ENCODE results near the gene ANO6. TPM values are rescaled to one million over a fixed set of nuclear protein-coding genes. Genes with fewer than 3 reads are reported as not detected.
"Not testable (repeated sequence)": the region's sequence is repeated elsewhere in the genome, so short reads cannot be mapped to it uniquely, and the experiment has no call there.

Gene ANO6
- total RNA-seq, 1 donor from 2014 or later = 91.4 TPM

DNA sequence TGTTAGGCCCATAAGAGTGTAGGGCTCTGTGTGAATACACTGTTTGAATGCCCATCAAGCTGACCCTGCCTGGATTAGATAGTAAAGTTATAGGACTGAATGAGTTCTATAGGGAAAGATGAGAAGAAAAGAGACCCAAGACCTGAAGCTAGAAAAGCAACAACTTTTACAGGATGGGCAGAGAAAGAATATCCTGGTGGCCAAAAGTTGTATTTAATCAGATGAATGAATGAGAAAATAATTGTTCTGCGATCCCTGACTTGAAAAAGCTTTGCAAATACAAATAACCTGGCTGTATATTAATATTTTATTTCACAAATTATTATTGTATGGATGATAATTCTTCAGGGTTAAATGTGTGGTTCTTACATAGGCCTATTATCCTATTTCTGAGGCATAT is 2.8 kb upstream of the ANO6 start:
- DNase-seq (ENCODE audit: low spot score) = no peak

DNA sequence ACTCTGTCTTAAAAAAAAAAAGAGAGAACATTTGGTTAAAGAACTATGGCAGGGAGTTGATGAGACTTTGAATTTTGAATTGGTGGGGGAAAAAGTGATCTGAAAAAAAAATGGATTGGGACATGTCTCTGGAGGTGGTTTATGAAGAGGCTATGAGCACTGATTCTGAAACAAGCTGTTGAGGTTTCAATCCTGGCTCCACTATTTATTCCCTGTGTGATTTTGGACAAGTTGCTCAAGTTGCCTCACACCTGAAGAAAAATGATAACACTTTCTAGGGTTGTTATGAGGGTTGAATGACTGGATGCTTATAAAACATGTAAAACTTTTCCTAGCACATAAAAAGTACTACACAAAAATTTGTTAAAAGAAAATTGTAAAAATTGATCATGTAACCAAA is 1.8 kb upstream of the ANO6 start:
- no peak for DNase-seq (ENCODE audit: low spot score)

DNA sequence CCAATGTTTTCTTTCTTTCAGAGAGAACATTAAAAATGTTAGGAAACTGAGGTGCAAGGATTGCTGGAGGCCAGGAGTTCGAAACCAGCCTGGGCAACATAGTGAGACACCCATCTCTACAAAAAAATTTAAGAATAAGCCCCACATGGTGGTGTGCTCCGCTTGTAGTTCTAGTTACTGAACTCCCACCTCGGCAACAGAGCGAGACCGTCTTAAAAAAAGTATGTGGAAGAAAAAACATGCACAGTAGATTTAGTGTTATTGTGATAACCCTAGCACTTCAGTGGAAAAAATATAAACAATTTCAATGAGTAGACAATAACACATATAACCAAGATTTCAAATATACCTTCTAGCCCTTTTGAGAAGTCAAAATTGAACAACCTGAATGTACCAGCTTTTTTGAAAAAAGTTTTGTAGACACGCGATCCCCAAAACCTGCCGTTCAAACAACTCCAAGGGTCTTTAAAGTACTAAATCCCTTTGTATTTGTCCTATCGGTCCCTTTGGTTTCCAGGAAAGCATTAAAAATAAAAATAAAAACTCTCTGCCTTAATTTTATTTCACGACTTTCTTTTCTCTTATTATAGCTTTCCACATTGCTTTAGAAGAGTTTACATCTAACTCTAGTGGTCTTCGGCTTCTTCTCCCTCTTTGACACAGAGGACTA is 1.0 kb upstream of the ANO6 start:
- DNase-seq (ENCODE audit: low spot score) = no peak

DNA sequence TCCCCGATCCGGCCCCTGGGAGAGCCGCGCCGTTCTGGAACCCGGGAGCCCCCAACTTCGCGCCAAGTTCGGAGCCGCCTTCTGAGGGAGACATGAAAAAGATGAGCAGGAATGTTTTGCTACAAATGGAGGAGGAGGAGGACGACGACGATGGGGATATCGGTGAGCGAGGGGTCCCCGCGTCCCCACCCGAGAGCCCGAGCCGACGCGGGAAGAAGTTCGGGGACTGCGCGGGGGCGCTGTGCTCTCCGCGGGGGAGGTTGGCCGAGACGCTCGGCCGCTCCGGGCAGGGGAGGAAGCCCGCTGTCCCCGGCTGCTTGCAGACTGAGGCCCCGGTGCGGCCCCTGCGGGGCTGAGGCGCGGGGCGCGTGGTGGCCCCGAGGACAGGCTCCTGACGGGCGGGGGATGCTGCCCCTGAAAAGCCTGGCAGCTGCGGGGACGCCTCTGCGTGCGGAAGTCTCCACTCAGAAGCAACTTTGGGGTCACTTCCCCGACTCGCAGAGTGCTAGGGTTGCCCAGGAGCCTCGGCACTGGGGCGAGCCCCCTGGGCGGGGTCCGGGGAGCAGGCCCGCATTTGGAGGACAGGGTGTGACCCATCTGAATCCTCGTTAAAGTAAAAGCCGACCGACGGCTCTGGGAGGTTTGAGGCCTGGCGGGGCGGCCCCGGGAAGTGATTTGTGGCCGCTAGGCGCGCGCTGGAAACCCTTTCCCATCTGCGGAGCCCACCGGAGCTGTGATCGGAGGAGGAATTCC is 511 bp downstream of the ANO6 start:
- DNase-seq (ENCODE audit: low spot score) = peak; percentile 39

DNA sequence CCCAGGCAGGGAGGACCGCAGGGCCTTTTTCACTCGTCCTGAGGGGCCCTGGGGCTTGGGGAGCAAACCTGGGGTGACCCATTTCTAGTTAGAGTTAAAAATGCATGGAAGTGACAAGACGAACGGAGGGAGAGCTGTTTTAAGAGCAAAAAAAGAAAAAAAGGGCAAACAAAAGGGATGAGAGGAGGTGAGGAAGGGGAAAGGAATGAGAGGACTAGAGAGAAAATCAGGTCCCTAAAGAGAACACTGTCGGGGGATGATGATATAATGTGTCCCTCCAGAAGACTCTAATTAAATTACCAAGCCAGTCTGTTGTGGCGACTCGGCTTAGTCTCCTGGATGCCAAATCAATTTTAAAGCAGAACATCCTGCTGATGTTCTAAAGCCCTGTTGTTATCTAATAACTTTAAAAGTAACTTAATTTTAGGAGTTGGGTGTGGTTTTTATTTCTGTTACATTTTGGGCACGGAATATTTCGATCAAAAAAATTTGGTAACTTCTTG is 1.1 kb downstream of the ANO6 start:
- DNase-seq (ENCODE audit: low spot score) = no peak

DNA sequence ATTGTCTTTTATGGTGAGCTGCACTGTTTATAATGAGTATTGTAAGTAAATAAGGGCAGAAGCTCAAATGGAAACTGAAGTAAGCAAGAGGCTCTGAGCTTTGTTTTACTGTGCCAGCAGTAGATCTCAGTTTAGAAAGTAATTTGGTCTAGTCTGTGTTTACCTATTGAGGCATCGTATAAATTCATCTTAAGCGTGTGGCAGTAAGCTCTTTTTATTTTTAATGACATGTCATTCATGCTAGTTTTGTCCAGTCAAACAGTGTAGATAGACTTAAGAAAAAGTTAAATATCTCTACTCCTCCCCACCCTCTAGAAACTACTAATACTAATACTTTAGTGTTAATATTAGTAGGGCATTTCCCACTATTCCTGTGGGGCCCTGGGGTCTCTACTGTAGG is 2.0 kb downstream of the ANO6 start:
- no peak for DNase-seq (ENCODE audit: low spot score)

DNA sequence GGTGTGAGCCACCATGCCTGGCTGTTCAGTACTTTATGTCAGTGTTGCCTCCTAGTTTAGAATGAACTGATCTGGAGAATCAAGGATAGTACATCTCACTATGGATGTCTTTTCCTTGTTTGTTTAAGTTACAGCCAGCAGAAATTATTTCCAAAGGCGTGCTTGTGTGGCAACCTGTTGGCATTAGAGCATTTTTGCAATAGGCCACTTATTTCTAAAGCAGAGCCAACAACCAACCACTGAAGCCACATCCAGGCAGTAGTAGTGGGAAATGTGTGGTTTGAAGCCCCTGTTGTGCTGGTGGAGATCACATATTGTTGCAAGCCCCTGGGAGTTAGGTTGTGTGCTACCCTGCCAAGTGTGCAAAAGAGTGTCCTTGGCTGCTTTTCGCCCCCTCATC is 3.7 kb downstream of the ANO6 start:
- no peak for DNase-seq (ENCODE audit: low spot score)

DNA sequence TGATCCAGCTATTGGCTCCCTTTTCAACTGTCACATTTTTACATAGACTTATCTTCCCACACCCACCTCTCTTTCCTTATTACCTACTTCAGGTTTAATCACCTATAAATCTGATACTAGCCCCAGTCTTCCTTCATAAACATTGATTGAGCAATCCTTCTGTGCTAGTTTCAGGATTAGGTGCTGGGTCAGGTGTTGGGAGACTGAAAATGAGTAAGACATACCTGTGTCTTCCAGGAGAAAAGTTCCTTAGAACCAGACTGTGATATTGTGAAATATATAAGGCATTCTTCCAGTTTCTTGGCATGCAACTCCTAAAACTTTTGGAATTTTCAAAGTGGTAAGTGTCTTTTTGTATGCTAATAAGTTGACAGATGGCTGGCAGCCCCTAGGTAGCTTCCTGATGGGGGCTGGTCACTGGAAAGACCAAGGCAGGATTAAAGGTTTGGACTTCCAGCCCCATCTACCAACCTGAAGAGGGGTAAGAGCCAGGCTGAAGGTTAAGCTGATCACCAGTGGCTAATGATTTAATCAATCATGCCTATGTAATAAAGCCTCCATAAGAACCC is 4.6 kb downstream of the ANO6 start:
- no peak for DNase-seq (ENCODE audit: low spot score)

DNA sequence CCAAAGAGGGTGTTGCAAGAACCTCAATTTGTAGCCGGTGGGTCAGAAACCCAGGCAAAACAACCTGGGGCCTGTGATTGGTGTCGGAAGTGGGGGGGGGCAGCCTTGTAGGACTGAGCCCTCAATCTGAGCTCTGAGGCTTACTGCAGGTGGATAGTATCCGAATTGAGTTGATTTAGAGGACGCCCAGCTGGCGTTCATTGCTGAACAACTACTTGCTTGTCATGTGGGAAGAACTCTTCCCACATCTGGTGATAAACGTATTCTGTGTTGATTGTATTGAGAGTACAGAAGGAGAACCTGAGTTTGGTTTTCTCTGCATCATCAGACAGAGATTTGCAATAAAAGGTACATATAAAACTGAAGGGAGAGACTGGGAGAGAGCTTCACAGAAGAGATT is 5.1 kb downstream of the ANO6 start:
- no peak for DNase-seq (ENCODE audit: low spot score)

DNA sequence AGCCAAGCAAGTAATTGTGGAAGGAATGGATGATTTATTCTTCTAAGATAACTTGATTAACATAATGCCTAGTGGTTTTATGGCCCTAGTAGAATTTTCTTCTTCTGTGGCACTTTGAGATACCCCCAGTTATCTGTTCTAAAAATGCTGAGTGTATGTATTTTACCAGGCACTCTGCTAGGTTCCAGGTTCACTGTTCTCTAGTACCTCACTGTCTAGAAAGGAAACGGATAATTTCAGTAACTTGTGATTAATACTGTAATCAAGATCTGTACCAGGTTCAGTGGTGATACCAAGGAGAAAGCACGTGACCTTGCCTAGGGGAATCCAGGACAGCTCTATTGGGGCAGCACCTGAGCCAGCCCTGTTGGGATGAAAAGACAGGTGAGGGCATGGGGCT is 8.0 kb downstream of the ANO6 start:
- no peak for DNase-seq (ENCODE audit: low spot score)

DNA sequence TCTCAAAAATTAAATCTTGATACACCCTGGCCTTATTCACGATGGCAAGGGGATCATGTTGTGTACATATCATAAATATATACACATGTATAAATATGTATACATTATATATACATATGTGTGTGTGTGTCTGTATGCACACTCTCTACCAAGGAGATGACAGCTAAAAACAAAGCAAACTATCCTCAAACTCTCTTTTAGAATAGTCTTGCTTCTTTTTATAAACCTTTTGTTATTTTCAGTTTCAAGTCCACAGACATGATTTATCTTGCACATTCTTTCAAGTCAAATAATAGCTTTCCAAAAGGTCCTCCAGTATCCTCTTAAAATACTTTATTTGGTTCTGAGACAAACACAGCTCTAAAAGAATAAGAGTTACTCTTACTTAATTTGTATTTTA is 8.4 kb downstream of the ANO6 start:
- no peak for DNase-seq (ENCODE audit: low spot score)

DNA sequence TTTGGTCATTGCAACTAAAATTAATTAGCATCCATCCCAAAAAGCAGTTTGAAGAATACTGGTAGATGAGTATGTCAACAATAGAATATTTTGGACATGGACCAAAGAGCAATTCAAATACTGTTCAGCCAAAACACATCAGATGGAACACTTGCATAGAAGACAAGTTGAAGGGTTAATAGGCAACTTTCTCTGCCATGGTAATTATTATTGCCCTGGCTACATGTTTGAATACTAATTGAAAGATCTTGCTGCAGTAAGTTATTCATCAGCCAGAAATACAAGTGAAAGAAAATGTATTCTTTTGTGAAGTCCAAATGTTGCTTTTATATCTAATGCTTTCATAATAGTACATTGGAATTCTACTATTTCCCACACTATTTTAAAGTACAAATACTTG is 10.1 kb downstream of the ANO6 start:
- DNase-seq (ENCODE audit: low spot score) = no peak

DNA sequence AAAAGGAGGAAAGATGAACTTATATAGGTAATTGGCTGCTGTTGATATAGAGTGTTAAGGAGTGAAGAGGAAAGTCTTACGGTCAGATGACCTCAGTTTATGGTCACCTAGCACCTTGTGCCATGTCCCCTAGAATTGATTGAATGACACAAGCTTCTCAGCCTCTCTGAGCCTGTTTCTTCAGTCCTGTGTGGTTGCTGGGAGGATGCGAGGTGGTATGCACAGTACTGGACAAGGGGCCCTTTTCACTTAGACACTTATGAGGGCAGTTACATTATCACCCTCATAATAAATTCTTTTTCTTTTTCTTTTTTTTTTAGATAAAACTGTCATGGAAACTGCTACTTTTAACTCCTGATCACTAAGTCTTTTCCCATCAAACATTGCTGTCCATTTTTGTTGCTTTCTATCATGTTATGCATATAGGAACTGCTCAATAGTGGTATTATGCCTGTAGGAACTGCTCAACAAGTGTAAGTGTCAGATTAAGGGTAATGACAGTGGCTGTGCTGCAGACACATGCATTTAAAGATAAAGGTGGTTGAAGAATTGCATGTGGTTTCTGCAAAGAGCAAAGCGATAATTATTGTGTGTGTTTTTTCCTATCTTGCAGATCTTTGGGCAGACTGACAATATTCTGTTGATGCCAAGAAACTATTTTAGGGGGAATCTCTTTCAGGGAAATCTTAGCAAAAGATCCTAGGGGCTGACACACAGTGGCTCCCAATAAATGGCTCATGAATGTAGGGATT is 11.6 kb downstream of the ANO6 start:
- no peak for DNase-seq (ENCODE audit: low spot score)

DNA sequence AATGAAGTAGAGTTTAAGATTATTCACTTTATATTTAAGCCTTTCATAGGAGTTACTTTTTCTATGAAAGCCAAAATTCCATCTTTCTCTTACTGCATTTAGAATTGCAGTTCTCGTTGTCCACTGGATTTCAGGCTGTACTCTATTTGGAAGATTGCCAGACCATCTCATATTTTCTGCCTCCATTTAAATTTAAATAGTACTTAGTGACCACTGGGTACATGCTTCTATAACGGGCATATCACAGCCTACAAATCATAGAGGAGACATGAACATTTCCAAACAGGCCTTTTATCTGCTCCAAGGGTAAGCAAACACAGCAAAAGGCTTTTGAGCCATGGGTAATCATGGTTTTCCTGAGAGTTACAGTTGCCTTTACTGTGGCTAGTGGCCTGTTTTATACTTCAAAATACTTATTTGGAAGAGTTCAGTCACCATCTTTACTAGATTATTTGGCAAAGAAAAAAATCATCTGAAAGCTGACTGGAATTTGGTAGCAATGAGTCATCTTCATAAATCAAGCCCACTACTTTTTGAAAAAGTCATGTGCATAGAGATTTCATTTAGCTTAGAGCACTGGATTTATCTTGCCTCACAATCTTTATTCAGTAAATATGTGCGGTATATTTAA is 15.7 kb downstream of the ANO6 start:
- DNase-seq (ENCODE audit: low spot score) = no peak

DNA sequence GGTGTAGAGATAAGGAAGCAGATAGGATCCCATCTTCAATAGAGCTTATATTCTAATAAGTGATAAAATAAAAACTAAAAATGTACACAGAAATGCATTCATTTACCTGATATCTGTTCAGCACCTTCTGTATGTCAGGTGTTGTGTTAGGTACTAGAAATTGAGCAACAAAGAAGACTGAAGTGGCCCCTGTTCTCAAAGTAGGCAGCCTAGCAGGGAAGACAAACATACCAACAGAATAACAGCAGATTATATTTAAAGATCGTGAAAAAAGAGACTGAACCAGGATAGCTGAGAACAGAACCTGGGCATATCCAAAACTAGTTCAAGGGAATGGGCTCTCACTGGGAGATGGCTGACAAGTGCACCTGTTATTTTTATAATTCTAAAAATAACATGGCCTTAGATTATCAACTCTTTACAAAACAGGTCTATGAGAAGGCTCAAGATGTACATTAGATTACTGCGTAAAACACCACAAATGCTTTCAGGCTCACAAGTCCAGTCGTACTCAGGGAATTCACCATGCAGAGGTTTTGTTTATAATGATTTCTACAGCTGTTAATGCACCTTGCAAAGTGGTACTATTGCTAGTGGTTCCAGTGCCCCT is 16.4 kb downstream of the ANO6 start:
- no peak for DNase-seq (ENCODE audit: low spot score)

DNA sequence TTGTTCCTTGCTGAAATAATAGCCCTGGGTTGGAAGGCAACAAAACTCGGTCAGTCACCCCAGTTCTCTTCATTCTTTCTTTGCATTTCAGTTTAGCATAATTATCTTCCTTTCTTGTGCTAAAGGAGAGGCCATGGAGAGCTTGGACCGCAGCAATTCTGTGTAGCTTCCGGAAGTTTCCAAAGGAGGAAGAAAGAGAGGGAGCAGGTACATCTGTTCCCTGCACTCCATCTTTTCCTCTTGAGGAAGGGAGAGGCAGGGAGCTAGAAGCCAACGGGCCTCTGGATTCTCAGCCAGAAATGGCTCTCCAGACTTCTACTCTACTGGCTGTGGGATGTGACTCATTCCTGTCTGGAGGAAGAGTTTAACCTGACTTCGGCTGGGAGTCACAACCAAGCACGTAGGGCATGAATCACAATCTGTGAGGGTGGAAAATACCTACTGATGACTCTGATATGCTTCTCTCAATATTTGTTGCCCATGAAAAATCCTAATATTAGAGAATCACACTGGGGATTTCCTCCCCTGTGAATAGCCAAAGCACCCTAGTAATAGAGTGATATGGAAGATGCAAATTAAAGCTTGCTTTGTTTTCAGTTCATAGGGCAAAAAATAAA is 17.0 kb downstream of the ANO6 start:
- DNase-seq (ENCODE audit: low spot score) = peak; percentile 58

DNA sequence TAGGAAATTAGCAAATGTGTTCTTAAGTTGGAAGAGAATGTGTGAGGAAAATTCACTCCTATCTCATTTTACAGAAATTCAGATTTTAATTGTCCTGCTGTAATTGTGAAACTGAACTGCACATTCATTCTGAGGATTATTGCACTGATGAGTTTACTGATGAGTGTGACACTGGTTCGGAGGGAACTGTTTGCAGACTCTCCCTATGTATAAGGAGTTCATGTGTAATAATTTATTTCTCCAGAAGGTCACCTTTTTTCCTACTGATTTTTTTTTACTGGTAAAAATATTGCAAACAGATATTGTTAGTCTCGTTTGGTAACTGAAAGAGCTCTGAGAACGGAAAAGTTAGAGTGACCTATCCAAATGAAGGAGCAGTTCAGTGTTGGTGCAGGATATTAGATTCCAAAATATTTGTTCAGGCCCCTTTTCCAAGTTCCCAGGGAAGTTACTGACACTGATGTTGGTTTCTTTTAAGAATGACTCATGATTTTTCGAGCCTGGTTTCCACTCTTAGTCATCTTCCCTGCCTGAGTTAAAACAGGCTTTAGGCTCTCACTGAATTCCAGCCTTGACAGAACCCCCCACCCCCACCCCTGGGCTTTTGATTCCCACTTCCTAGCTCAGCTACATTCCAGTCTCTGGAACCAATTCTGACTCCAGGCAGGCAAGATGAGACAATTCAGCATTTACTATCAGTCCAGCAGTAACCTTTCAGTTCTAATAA is 18.4 kb downstream of the ANO6 start:
- peak; percentile 42 for DNase-seq (ENCODE audit: low spot score)

DNA sequence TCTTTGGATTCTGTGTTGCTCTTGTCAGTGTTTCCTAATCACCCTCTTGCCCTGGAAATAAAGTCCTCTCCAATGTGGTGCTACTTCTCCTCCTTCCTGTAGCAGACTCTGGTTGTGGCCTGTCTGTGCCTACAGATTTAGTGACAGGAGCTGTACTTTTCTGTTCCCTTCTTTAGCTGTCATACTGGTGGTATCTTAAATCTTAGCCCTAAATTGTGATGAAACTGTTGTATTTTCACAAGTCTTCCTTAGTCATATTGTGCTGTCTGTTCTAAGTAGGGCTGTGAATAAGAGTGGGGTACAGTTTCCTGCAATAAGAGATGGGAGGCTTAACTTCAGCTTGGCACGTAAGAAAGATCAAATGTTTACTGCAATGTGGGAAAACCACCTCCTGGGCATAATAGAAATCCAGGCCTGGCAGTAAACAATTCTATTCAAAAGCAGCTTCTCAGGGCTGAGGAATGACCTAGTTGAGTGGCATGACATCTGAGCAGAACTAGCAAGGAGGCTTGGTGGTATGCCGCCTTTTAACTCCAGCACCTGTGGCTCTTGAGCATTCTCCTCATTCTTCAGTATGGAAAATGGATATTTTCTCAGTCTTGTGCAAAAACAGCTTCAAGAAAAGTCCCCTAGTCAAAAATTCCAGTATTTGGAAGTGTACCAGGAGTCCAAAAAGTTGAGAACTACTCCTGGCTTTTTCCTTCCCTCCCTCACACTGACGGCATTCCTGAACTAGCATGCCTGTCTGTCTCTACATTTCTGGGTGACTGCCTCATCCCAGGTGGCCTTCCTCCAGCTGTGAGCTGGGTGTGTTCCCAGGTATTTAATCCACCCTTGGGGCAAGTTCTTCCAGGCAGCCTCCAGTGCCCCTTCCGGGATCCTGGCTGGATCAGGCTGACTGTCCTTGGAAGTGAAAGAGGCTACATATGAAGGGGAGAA is 19.5 kb downstream of the ANO6 start:
- peak; percentile 37 for DNase-seq (ENCODE audit: low spot score)

DNA sequence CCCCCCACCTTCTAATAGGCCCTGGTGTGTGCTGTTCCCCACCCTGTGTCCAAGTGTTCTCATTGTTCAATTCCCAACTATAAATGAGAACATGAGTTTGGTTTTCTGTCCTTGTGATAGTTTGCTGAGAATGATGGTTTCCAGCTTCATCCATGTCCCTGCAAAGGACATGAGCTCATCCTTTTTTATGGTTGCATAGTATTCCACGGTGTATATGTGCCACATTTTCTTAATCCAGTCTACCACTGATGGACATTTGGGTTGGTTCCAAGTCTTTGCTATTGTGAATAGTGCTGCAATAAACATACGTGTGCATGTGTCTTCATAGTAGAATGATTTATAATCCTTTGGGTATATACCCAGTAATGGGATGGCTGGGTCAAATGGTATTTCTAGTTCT is 20.5 kb downstream of the ANO6 start:
- DNase-seq (ENCODE audit: low spot score) = not testable (repeated sequence)
